Endothelial cell of umbilical vein (primary cell): Measurements from ENCODE around the gene OSGIN1.

Experiments
- CTCF ChIP-seq, 2 donors: IDR thresholded peaks; 1 replicate in 1 of 2; 2 replicates in 1 of 2; pipeline ENCODE4 v1.5.1; 2011; ENCODE audit warnings: low read length in 2 of 2, mild to moderate bottlenecking in 2 of 2, moderate library complexity in 2 of 2, control low read depth in 1 of 2, inconsistent platforms in 1 of 2, low read depth in 1 of 2; ENCODE audit not compliant: insufficient read depth in 1 of 2; ENCODE audit errors: extremely low read depth in 1 of 2
- EZH2 ChIP-seq: IDR thresholded peaks from 2 replicates; pipeline ENCODE4 v1.6.1; 2012; ENCODE audit warnings: borderline replicate concordance, low read depth, mild to moderate bottlenecking, moderate library complexity, low read length, inconsistent platforms; ENCODE audit not compliant: severe bottlenecking
- FOS ChIP-seq: IDR thresholded peaks from 2 replicates; pipeline ENCODE4 v1.6.1; 2011; ENCODE audit warnings: mild to moderate bottlenecking, low read length, moderate library complexity, borderline replicate concordance; ENCODE audit not compliant: insufficient read depth
- GATA2 ChIP-seq: IDR thresholded peaks from 2 replicates; pipeline ENCODE4 v1.7.0; 2011; ENCODE audit warnings: low read depth, mild to moderate bottlenecking, moderate library complexity, mixed read lengths, low read length; ENCODE audit not compliant: insufficient read length, insufficient read depth
- JUN ChIP-seq: IDR thresholded peaks from 2 replicates; pipeline ENCODE4 v1.6.1; 2011; ENCODE audit warnings: borderline replicate concordance, low read depth; ENCODE audit not compliant: insufficient read length, insufficient read depth
- MYC ChIP-seq: IDR thresholded peaks from one replicate; pipeline ENCODE4 v1.6.1; 2011; ENCODE audit warnings: mild to moderate bottlenecking, low read depth, low read length
- POLR2A ChIP-seq: IDR thresholded peaks from 2 replicates; pipeline ENCODE4 v1.6.1; 2012; ENCODE audit warnings: low read depth, mild to moderate bottlenecking, control low read depth, low read length
- POLR2AphosphoS5 ChIP-seq: IDR thresholded peaks from 2 replicates; pipeline ENCODE4 v1.6.1; 2012; ENCODE audit warnings: low read depth, mild to moderate bottlenecking, control low read depth, low read length, moderate library complexity; ENCODE audit not compliant: insufficient read depth

- TF ChIP-seq CTCF (IDR thresholded peaks at IDR 0.05; ENCODE audit: extremely low read depth in 1 of 2, insufficient read depth in 1 of 2, low read depth in 1 of 2, low read length in 2 of 2) (no peak), POLR2A (no peak), EZH2 (no peak), POLR2AphosphoS5 (no peak), JUN (no peak), FOS (no peak), MYC (no peak), GATA2 (no peak)
Observed at GRCh38 chr16:83948914-83949723, 3.9 kb upstream of the OSGIN1 start.
